HG03064 (cell line): ENCODE measurements around the gene BCO2.
"Not testable (repeated sequence)": the region's sequence is repeated elsewhere in the genome, so short reads cannot be mapped to it uniquely, and the experiment has no call there.

ENCODE experiments used
- ATAC-seq: cut with Tn5 transposase; IDR thresholded peaks from one replicate; pipeline ENCODE4 v1.9.1; 2021; ENCODE audit warnings: low read depth; ENCODE audit not compliant: unreplicated experiment

Gene BCO2

GRCh38 chr11:112166562-112166961, 8.8 kb upstream of the BCO2 start:
- ATAC-seq, result no peak

GRCh38 chr11:112167145-112167544, 8.2 kb upstream of the BCO2 start, which contains the start of gene TEX12:
TEX12 (plus strand) TSS chr11:112167372; CDS start chr11:112169269, 1,897 bp downstream.
- ATAC-seq, result no peak

- no peak for ATAC-seq
These were observed 2.8 kb upstream of the BCO2 start for GRCh38 chr11:112172362-112172994.

GRCh38 chr11:112173152-112173551, 2.2 kb upstream of the BCO2 start:
- ATAC-seq, result no peak

GRCh38 chr11:112175599-112175952, 264 bp downstream of the BCO2 start:
- ATAC-seq, result no peak

- no peak for ATAC-seq
These were observed 765 bp downstream of the BCO2 start for GRCh38 chr11:112176077-112176476.

GRCh38 chr11:112177589-112177988, 2.3 kb downstream of the BCO2 start:
- no peak for ATAC-seq

- ATAC-seq, result no peak
These were observed 3.1 kb downstream of the BCO2 start for GRCh38 chr11:112178428-112178827.

- no peak for ATAC-seq
These were observed 3.6 kb downstream of the BCO2 start for GRCh38 chr11:112178936-112179335.

GRCh38 chr11:112179601-112180000, 4.3 kb downstream of the BCO2 start:
- ATAC-seq, result peak; percentile 63

- ATAC-seq, result no peak
These were observed 7.6 kb downstream of the BCO2 start for GRCh38 chr11:112182867-112183266.

GRCh38 chr11:112185883-112186282, 10.6 kb downstream of the BCO2 start:
- no peak for ATAC-seq

- no peak for ATAC-seq
These were observed 11.0 kb downstream of the BCO2 start for GRCh38 chr11:112186304-112186703.

GRCh38 chr11:112195113-112195512, 19.8 kb downstream of the BCO2 start:
- not testable (repeated sequence) for ATAC-seq

GRCh38 chr11:112195951-112196351, 20.6 kb downstream of the BCO2 start:
- ATAC-seq, result no peak

- no peak for ATAC-seq
These were observed 21.3 kb downstream of the BCO2 start for GRCh38 chr11:112196519-112197087.

- not testable (repeated sequence) for ATAC-seq
These were observed 23.8 kb downstream of the BCO2 start for GRCh38 chr11:112199101-112199500.

- ATAC-seq, result no peak
These were observed 24.9 kb downstream of the BCO2 start for GRCh38 chr11:112200252-112200651.

- ATAC-seq, result no peak
These were observed 30.8 kb downstream of the BCO2 start for GRCh38 chr11:112206071-112206470.

- no peak for ATAC-seq
These were observed 35.6 kb downstream of the BCO2 start for GRCh38 chr11:112210890-112211289.

- ATAC-seq, result no peak
These were observed 36.2 kb downstream of the BCO2 start for GRCh38 chr11:112211536-112211935.

GRCh38 chr11:112212290-112212689, 37.0 kb downstream of the BCO2 start:
- ATAC-seq, result no peak

- ATAC-seq, result no peak
These were observed 37.4 kb downstream of the BCO2 start for GRCh38 chr11:112212710-112213109.
